Midbrain (tissue), 1 donor: Measurements from ENCODE around the gene ITFG1.

Source experiments
- DNase-seq: peaks from one replicate; lab custom pipeline; 2025; lab: John Stamatoyannopoulos, UW

Gene ITFG1

GRCh38 chr16:47323241-47323640, 137.6 kb downstream of the ITFG1 start:
- DNase-seq: no peak

DNA sequence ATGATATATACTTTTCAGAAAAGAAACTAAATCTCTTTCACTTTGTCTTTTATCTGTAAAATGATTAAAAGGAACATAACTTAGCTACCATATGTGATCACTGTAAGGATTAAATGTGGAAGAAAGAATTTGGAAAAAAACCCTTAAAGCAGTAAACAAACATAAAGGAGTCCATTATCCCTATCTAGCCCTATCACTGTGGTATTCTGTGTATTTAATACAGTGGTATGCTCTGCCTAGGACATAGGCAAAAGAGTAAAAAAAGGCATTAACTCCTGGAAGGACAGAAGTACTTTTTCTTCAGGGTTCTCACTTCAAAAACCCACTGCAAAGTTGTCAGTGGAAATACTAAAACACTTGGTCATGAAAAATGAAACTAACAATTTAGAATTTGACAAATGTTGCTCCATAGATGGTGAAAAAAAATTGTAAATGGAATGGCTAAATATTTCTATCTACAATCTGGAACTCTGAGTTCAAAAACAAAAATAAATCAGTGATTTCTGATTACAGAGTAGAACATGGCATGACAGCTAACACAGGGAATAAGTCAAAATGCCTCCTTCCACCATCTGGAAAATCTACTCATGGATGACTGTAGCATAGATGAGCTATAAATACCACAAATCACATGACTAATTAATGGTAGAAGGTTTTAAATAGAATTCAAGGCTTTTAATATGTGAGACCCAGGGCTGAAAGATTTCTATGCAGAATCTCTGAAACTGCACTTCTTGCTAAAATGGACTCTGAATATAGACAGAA, 140.1 kb downstream of the ITFG1 start:
- DNase-seq: no peak

DNA sequence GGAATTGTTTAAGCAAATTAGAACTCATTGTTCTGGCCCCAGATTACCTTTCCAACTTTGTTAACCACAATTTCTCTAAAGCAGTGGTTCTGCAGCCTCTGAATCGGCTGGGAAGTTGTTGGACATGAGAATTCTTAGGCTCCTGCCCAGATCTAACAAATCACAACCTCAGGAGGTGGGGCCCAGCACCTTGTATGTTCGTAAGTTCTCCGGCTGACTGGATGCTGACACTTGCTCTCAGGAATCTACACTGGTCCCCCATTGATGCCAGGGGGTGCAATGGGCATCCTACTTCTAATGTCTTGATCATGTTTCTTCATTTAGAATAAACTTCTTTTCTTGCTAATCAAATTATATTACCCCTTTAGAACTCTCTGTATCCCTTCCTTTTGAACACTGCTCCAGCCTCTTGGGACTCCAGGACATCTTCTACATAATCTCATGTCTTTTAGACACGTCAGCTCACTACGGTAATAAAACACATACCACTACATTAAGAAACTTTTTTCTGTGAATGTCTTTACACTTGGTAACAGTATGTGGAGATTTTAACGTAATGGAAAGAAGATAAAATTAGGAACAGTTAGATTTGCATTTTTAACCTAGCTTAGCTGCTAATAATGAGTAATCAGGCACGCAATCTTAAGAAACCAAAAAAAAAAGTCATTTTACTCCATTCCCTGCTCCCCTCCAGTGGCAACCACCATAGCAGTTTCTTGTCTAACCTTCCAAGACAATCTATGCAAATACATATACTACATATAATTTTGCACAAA, 143.2 kb downstream of the ITFG1 start:
- DNase-seq: no peak

- peak; percentile 1 for DNase-seq
These were observed 144.3 kb downstream of the ITFG1 start for GRCh38 chr16:47316442-47317015.

DNA sequence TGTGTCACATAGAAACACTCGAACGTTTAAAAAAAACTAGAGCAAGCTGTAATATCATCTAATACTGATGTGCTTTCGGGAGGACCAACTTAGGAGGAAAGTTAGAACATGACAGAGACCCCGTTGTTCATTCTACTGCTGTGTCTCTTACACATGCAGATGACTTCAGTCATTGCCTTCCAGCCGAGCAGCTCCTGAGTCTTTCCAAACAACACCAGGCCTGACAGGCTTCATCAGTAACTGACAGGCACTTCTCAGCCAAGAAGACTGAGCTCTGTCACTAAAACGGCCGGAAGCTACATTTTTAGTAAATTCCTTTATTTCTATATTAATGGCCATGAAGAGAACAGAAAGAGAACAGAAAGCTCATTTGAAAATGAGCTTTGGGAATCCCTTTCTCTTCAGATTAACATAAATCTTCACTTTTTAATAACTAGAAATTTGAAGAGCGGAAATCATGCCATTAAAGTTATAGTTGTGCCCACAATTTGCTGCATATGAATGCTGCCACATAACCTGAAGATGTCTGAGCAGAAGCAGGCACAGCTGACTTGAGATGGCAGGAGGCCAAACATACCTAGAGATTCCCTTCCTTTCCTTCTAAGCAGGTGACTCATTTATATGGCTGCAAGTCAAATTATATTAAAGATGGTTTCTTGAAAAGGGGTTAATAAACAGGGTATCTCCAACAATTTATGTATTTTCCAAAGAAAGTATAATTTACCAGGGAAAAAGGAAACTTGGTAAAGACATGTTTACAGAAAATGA, 148.9 kb downstream of the ITFG1 start:
- DNase-seq: peak; percentile 50

GRCh38 chr16:47310792-47311211, 150.1 kb downstream of the ITFG1 start:
- DNase-seq: no peak

GRCh38 chr16:47309581-47310312, 151.1 kb downstream of the ITFG1 start:
- no peak for DNase-seq

GRCh38 chr16:47308601-47309000, 152.3 kb downstream of the ITFG1 start:
- DNase-seq: no peak

GRCh38 chr16:47304563-47304962, 156.3 kb downstream of the ITFG1 start:
- no peak for DNase-seq

- DNase-seq: no peak
These were observed 161.3 kb downstream of the ITFG1 start for GRCh38 chr16:47299587-47299986.

DNA sequence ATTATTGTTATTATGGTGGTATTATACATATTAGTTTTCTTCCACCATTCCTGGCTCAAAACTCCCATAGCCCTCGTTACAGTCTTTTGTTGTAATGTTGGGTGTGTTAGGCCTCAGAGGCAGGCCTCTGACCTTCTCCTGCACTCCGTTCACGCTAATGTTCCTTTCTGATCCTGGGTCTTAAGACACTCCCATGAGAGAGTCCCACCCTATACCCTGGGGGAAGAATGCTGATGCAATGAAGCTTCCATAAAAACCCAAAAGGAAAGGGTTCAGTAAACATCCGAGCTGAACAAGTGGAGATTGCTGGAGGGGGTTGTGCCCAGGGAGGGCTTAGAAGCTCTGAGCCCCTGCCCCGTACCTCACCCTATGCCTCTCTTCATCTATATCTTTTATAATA, 175.9 kb downstream of the ITFG1 start:
- no peak for DNase-seq

GRCh38 chr16:47278306-47278970, 182.4 kb downstream of the ITFG1 start:
- no peak for DNase-seq

- DNase-seq: no peak
These were observed 184.3 kb downstream of the ITFG1 start for GRCh38 chr16:47276522-47276921.

DNA sequence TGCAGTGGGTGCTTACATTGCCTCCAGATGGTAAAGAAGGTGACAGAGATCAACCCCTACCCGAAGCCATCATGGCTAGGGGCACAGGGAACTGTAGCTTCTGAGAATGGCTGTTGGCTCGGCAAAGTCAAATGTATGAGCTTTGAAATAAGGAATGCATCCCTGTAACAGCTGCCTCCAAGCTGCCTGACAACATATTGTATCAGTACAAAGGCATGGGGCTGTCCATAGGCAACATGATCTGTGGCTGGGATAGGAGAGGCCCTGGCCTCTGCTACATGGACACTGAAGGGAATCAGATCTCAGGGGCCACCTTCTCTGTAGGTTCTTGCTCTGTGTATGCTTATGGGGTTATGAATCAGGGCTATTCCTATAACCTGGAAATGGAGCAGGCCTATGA, 197.9 kb downstream of the ITFG1 start:
- no peak for DNase-seq

- DNase-seq: no peak
These were observed 200.4 kb downstream of the ITFG1 start for GRCh38 chr16:47260503-47260902.

GRCh38 chr16:47258874-47259461, 201.9 kb downstream of the ITFG1 start:
- peak; percentile 1 for DNase-seq

GRCh38 chr16:47254756-47255155, 206.1 kb downstream of the ITFG1 start:
- DNase-seq: no peak

DNA sequence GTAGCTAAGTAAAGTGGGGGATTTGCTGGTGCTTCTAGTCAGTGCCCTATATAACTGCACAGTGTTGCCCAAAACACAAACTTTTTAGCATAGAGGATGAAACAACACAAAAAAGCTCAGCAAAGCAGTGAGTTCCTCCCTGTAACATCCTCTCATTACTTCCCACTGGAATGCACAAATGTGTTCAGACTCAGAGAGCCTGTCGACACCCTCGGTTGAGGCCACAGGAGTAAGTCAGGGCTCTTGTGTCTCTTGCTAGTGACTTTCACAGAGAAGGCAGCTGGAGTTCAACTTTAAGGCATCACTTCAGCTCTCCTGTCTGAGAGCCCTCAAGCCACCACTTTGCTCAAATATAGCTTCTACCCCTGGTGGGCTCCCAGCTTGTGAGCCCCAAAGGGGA, 209.9 kb downstream of the ITFG1 start:
- no peak for DNase-seq

GRCh38 chr16:47247690-47248089, 213.2 kb downstream of the ITFG1 start:
- peak; percentile 48 for DNase-seq

- no peak for DNase-seq
These were observed 216.7 kb downstream of the ITFG1 start for GRCh38 chr16:47244206-47244605.

DNA sequence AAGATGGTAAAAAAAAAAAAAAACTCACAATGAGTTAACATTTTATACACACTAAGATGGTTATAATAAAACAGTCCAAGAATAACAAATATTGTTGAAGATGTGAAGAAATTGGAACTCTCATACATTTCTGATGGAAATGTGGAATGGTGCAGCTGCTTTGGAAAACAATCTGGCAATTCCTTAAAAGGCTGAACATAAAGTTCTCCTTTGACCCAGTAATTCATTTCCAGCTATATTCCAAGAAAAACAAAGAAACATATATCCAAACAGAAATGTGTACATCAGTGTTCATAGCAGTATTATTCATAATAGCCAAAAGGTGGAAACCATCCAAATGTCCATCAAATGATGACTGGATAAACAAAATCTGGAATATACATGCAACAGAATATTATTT, 219.8 kb downstream of the ITFG1 start:
- no peak for DNase-seq
